Measurements from ENCODE around the gene UFC1. TPM values are rescaled to one million over a fixed set of nuclear protein-coding genes. Genes with fewer than 3 reads are reported as not detected.

UFC1 gene
- polyA plus RNA-seq, 1 donor from 2014 or later = 104 TPM

GRCh38 chr1:161161652-161162051 is 7.9 kb downstream of the UFC1 start:
- Histone ChIP-seq H3F3A (ENCODE audit: insufficient read depth, low read length, poor library complexity, severe bottlenecking) (no peaks in the 10 kb centered on the region), H4K20me1 (ENCODE audit: insufficient read depth) (no peaks in the 10 kb centered on the region), H3K4me2 (ENCODE audit: low read length) (no peak overlapping the region), H3K27ac (ENCODE audit: low read length) (no peak overlapping the region), H3K9me3 (ENCODE audit: low read length) (no peaks in the 10 kb centered on the region), H3K27me3 (ENCODE audit: insufficient read depth, low read depth, low read length) (no peaks in the 10 kb centered on the region), H2AFZ (ENCODE audit: low read depth, low read length) (no peak overlapping the region), H3K4me3 (ENCODE audit: low read length) (no peak overlapping the region), H3K36me3 (ENCODE audit: insufficient read depth, low read length) (no peaks in the 10 kb centered on the region), H3K79me2 (replicated peaks; ENCODE audit: insufficient read depth, low read length) (peaks cover 11% of the 10 kb centered on the region), H3K9ac (ENCODE audit: low read length) (no peak overlapping the region), H3K9me2 (ENCODE audit: insufficient read depth, low read length) (no peaks in the 10 kb centered on the region)
- TF ChIP-seq CTCF (IDR thresholded peaks at IDR 0.05; ENCODE audit: poor library complexity, severe bottlenecking) = no peak
- TF ChIP-seq EZH2 (IDR thresholded peaks at IDR 0.05; ENCODE audit: borderline replicate concordance, insufficient read depth, low read length, poor library complexity, severe bottlenecking) = no peak
- TF ChIP-seq EP300 (conservative IDR thresholded peaks at IDR 0.05; ENCODE audit: poor library complexity, severe bottlenecking) = no peak
- no peak for TF ChIP-seq TAF1 (IDR thresholded peaks at IDR 0.05; ENCODE audit: low read depth)
- no peak for TF ChIP-seq RAD21 (conservative IDR thresholded peaks at IDR 0.05)
- no peak for TF ChIP-seq REST (IDR thresholded peaks at IDR 0.05; ENCODE audit: borderline replicate concordance)
- no peak for TF ChIP-seq SMC3 (conservative IDR thresholded peaks at IDR 0.05; ENCODE audit: poor library complexity)
- TF ChIP-seq POLR2AphosphoS5 (IDR thresholded peaks at IDR 0.05) = no peak
- TF ChIP-seq MXI1 (conservative IDR thresholded peaks at IDR 0.05; ENCODE audit: poor library complexity, severe bottlenecking) = no peak

GRCh38 chr1:161162052-161162451 is 8.3 kb downstream of the UFC1 start:
- Histone ChIP-seq H3K4me3 (ENCODE audit: low read length) (no peak overlapping the region), H3K27ac (ENCODE audit: low read length) (no peak overlapping the region), H3K79me2 (replicated peaks; ENCODE audit: insufficient read depth, low read length) (peaks cover 11% of the 10 kb centered on the region), H3K9ac (ENCODE audit: low read length) (no peak overlapping the region), H3K4me2 (ENCODE audit: low read length) (no peak overlapping the region), H4K20me1 (ENCODE audit: insufficient read depth) (no peaks in the 10 kb centered on the region), H3K36me3 (ENCODE audit: insufficient read depth, low read length) (no peaks in the 10 kb centered on the region), H2AFZ (ENCODE audit: low read depth, low read length) (no peak overlapping the region), H3K9me3 (ENCODE audit: low read length) (no peaks in the 10 kb centered on the region), H3K9me2 (ENCODE audit: insufficient read depth, low read length) (no peaks in the 10 kb centered on the region), H3F3A (ENCODE audit: insufficient read depth, low read length, poor library complexity, severe bottlenecking) (no peaks in the 10 kb centered on the region), H3K27me3 (ENCODE audit: insufficient read depth, low read depth, low read length) (no peaks in the 10 kb centered on the region)
- TF ChIP-seq RAD21 (conservative IDR thresholded peaks at IDR 0.05) (no peak), EZH2 (IDR thresholded peaks at IDR 0.05; ENCODE audit: borderline replicate concordance, insufficient read depth, low read length, poor library complexity, severe bottlenecking) (no peak), REST (IDR thresholded peaks at IDR 0.05; ENCODE audit: borderline replicate concordance) (no peak), SMC3 (conservative IDR thresholded peaks at IDR 0.05; ENCODE audit: poor library complexity) (no peak), POLR2AphosphoS5 (IDR thresholded peaks at IDR 0.05) (no peak), MXI1 (conservative IDR thresholded peaks at IDR 0.05; ENCODE audit: poor library complexity, severe bottlenecking) (no peak), TAF1 (IDR thresholded peaks at IDR 0.05; ENCODE audit: low read depth) (no peak), EP300 (conservative IDR thresholded peaks at IDR 0.05; ENCODE audit: poor library complexity, severe bottlenecking) (no peak), CTCF (IDR thresholded peaks at IDR 0.05; ENCODE audit: poor library complexity, severe bottlenecking) (no peak)
